ENCODE data around the gene HPCAL1.

GRCh38 chr2:10467401-10467800, 164.7 kb downstream of the HPCAL1 start:
- TF ChIP-seq CTCF (IDR thresholded peaks at IDR 0.05) = no peak
- TF ChIP-seq POLR2A (IDR thresholded peaks at IDR 0.05) = no peak

Data from right lobe of liver (tissue), 4 donors.